HG03571 (cell line): ENCODE measurements around the gene DOC2A.
"Not testable (repeated sequence)": the region's sequence is repeated elsewhere in the genome, so short reads cannot be mapped to it uniquely, and the experiment has no call there.

Experiments used
- ATAC-seq: cut with Tn5 transposase; IDR thresholded peaks from one replicate; pipeline ENCODE4 v1.9.1; 2021; ENCODE audit not compliant: unreplicated experiment

DOC2A gene

DNA sequence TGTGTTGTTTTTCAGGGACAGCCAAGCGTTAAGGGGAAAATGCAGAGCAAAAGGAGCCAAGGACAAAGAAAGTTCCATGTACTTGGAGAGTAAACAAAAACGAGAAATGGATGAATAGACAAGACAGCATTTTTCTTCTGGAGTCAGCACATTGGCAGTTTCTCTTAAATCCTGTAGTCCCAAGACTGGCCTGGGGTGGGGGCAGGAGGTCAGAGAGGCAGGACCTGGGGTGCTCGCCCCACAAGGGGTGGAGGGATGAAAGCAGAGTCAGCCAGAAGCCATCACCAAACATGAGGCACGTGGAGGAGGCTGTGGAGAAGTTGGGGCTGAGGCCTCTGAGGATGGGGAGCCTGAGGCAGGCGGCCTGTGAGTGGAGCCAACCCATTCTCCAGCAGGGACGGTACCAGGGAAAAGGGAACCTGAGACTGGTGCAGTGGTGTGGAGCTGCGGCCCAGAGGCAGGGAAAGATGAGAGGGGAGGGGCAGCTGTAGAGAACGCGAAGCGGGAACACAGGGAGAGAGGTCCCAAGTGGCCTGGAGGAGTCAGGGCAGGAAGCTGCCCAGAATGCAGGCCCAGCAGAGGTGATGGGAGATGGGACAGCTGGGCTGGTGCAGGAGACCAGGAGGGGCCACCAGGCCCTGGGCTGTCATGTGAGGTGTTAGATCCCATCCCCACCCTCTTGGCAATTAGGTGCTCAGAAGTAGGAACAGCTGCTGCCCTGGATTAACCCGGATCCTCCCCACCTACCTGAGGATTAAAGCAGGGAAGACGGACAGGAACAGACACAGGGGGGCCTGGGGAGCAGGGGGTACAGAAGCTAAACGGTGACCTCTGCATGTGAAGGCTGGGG, 17.0 kb upstream of the DOC2A start:
- ATAC-seq: no peak

DNA sequence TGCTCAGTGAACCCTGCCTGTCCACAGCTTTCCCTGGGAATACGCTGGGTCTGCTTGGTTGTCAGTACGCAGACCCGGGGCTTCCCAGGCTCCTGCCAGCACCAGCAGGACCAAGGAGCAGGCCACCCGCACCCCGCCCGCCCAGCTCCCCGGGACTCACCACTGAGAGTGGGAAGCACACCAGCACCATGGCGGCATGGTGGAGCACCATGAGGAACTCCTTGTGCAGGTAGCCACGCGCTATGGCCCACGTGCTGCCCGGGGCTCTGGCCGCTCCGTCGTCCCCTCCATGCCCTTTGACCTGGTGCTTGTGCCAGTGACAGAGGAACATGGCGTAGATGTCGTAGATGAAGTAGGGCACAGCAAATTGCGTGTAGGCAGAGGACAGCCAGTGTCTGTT, 15.6 kb upstream of the DOC2A start:
- ATAC-seq: no peak

DNA sequence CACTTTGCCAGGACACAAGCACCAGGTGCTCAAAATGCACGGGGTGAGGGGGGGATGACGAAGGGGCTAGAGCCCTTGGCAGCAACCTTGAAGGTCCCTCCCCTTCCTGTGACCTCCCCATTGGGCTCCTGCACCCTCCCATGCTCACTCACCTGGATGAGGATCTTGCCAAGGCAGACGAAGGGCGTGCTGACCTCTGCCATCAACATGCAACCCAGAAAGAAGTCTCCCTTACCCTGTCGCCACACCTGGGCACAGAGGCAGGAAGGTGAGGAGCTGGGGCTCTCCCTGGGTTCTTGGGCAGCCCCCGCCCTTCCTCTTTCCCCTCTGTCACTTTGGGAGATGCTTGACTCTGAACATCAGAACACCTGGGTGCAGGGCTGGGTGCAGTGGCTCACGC, 14.7 kb upstream of the DOC2A start:
- no peak for ATAC-seq

DNA sequence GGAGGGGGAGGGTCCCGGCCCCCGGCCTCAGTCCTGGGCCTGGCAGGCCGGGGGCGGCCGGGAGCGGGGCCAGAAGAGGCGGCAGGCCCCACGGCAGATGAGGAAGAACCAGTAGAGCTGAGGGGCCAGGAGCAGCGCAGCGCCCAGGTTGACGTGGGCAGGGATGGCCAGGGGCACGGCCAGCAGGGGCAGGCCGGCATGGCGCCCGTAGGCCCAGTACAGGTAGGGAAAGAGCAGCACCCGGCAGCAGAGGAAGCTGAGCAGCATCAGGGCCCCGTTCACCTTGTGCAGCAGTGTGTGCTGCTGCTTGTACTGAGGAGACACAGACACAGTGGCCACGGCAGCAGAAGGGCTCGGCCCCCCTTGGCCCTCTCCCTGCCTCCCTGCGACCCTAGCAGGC, 14.3 kb upstream of the DOC2A start:
- ATAC-seq: no peak

DNA sequence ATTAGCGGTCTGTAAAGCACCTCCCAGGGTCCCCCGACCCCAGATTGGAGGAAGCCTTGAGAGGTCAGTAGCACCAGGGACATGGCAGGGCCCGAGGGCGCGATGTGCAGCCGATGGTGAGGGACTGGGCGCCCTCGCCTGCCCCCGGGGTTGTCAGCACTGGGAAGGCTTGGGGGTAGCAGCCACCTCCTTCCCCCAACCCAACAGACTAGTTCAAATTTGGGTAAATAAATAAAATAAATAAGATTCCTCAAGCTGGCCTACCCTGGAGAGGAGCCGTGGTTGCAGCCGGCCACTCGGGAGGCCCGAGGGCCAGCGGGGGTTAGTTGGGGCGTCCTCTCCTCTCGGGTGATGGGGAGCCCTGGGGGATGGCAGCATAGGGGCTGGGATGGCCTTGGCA, 13.6 kb upstream of the DOC2A start:
- no peak for ATAC-seq

DNA sequence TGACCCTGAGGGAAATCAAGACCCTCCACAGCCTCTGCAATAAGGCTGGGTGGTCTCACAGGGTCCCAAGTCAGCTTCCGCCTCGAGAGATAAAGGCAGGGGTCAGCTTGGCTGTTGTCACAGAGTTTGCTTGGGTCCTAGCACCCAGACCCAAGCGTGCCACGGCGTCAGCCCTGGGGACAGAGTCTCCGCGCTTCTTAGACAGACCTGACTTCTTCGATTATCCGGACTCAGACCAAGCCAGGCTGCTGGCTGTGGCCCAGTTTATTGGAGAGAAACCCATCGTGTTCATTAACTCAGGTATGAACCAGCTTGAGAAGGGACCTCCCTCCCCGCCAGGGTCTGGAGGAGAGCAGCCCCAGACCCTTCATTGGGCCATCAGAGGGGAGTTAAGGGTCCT, 12.8 kb upstream of the DOC2A start:
- ATAC-seq: no peak

DNA sequence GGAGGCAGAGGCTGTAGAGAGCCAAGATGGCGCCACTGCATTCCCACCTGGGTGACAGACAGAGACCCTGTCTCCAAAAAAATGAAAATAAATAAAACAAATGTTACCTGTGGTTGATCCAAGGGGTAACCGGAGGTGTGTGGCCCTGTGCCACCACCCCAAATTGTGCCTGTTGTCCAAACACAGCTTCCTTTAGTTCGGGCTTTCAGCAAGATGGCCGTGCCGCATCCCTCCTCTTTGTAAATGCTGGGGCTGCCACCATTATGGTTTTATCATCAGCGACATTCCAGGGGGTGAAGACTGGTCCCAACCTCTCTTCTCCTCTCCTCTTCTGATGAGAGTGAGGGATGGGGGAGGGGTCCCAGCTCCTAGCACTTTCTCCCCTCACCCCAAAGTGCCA, 12.1 kb upstream of the DOC2A start, which contains the start of gene C16orf92:
Gene C16orf92, plus strand, starts transcription at position 312 of the 400 bp plus-strand sequence. CDS start 143 bp downstream, outside the sequence.
- no peak for ATAC-seq

DNA sequence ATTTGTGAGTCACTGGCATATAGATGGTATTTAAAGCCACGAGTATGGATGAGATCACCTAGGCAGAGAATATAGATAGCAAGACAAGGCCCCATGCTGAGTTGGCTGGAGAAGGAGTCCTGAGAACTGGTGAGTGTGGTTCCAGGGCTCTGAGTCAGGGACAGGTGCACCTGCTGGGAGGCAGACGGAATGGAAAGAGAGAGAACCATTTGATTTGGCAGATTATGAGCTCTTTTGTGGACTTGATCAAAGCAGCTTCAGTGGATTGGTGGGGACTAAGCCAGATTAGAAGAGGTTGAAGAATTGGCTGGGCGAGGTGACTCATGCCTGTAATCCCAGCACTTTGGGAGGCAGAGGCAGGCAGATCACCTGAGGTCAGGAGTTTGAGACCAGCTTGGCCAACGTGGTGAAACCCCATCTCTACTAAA, 7.9 kb upstream of the DOC2A start:
- ATAC-seq: no peak

DNA sequence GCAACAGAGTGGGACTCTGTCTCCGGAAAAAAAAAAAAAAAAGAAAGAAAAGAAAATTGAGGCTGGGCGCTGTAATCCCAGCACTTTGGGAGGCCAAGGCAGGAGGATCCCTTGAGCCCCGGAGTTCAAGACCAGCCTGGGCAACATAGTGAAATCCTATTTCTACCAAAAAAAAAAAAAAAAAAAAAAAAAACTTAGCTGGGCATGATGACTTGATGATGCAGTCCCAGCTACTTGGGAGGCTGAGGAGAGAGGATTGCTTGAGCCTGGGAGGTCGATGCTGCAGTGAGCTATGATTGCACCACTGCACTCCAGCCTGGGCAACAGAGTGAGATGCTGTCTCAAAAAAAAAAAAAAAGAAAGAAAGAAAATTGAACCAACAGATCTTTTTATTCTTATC, 7.1 kb upstream of the DOC2A start:
- ATAC-seq: not testable (repeated sequence)

DNA sequence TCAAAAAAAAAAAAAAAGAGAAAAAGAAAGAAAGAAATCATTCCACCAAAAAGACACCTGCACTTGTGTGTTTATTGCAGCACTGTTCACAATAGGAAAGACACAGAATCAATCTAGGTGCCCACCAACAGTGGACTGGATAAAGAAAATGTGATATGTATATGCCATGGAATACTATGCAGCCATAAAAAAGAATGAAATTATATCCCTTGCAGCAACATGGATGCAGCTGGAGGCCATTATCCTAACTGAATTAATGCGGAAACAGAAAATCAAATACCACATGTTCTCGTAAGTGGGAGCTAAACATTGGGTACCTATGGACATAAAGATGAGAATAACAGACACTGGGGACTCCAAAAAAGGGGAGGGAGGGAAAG, 6.4 kb upstream of the DOC2A start:
- ATAC-seq: no peak

DNA sequence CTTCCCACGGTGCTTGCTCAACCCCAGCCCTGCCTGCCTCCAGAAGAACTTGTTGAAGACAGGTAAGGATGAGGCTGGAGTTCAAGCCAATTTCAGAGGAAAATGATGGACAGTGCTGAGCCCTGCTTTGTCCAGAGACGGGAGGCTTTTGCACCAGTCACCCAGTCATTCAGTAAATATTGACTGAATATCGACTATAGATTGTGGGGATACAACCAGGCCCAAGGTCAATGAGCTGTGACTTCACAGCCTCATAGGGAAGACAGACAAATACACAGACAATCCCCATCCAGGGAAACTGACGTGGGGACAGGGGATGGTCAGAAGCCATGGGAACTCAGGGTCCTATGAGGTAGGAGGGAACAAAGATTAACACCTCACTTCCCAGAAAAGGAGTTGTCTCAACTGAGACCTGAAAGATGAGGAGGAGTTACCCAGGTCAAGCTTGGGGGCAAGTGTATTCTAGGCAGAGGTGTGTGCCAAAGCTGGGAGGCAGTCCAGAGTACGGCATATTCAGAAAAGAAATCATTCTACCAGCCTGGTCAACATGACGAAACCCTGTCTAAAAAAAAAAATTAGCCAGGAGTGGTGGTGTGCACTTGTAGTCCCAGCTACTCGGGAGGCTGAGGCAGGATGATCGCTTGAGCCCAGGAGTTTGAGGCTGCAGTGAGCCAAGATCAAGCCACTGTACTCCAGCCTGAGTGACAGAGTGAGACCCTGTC, 5.9 kb upstream of the DOC2A start:
- no peak for ATAC-seq

DNA sequence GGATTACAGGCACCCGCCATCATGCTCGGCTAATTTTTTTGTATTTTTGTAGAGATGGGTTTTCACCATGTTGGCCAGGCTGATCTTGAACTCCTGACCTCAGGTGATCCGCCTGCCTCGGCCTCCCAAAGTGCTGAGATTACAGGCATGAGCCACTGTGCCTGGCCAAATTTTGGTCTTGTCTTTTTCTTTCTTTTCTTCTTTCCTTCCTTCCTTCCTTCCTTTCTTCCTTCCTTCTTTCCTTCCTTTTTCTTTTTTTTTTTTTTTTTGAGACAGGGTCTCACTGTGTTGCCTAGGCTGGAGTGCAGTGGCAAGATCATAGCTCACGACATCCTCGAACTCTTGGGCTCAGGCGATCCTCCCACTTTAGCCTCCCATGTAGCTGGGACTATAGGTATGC, 4.6 kb upstream of the DOC2A start:
- not testable (repeated sequence) for ATAC-seq

DNA sequence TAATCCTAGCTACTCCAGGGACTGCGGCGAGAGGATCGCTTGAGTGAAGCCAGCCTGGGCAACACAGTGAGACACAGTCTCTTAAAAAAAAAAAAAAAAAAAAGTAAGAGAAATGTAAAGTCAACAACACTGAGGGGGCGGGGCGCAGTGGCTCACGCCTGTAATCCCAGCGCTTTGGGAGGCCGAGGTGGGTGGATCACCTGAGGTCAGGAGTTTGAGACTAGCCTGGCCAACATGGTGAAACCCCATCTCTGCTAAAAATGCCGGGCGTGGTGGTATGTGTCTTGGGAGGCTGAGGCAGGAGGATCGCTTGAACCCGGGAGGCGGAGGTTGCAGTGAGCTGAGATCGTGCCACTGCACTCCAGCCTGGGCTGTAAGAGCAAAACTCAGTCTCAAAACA, 1.8 kb upstream of the DOC2A start:
- ATAC-seq: not testable (repeated sequence)

DNA sequence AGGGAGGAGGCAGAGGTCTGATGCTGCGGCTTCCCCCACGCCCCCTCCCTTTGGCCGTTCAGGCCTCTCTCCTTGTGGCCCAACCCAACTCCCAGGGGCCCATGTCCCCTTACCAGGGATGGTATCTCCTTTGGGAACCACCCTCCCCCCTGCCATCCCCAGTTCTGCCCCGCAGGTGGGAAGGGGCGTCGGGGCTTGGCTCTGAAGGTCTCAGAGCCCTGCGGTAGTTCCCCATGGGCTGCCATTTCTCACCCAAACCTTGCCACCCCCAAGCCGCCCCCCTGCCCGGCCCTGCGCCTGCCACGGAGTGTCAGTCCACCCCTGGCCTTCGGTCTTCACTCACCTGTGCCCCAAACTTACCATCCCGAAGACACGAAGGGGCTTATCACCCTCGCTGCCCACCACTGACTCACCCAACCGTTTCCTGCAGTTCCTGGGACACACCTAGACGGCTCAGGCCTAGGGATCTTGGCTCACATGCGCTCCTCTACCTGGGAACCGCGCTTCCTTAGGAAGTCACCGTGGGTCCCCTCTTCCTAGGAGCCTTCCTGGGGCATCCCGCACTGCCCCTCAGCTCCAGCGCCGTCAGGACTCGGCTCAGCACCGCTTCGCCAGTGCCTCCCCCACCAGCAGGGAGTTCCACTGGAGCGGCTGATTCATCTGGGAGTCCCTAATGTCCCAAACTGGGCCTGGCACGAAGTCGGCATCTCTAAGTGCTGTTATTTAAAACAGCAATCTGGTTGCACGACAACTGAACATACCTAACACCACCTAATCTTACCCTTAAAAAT, 1.1 kb upstream of the DOC2A start:
- no peak for ATAC-seq

DNA sequence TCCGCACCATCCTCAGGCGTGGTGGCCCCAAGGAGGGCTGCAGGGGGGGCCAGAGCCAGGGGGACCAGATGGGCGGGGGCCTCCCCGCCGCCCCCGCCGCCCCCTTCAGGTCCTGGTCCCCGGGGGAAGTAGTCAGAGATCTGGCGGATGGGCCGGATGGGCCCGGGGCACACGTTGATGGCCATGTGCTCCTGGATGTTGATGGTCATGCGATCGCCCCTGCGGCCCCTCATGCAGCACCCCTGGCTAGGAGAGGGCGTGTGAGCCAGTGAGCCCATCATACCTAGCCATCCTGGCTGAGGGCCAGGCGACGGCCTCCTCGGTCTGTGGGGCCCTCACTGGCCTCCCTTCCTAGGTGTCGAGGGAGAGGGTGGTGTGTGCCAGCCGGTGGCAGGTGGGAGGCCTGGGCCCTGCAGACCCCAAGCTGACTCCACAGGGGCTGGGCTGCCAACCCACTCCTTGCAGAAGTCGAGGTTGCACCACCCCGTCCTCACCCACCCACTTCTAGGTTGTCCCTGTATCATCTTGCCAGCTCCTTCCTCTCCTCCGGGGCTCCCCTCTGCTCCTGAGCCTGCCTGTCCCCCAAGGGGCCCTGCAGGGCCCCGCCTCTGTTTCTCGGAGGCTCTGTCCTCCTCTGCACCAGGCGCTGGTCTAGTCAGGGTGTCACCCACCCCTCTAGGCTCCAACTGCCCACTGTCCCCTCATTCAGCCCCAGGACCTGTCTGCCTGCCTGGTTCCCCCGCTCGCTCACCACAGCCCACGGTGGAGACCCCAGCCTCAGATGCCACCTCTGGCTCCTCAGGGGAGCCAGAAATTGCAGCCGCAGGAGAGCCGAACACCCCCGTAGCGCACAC, 610 bp downstream of the DOC2A start:
- ATAC-seq: no peak

DNA sequence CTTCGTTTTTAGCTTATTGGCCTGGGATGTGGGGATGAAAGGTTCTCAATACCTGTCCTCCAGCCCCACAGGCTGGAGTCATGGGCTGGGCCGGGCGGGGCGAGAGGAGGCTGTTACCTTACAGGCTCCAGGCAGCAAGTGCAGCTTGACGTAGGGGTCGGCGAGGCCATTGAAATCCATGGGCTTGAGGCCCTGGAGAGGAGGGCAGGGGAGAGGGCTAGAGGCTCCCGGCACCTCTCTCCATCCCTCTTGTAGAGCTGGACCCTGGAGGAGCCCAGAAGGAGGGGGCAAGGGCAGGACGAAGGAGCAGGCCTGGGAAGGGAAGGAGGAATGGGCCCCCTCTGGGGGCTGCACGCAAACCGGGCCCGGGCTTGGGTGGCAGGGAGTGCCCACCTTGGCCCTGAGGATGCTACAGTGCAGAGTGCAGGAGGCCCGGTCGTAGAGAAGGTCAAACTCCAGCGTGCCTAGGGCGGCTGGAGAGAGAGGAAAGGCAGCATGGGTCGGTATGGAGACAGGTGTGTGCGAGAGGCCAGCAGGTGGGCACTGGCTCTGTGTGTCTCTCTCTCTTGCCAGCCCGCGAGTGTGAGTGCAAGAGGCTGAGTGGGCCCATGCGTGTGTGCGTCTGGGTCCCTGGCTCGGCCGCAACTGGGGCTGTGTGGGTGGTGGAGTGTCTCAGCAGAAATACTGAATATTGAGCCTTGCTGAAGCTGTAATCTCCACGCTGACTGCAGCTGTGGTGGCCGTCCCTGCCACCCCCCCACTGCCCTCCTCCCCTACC, 1.6 kb downstream of the DOC2A start:
- no peak for ATAC-seq

DNA sequence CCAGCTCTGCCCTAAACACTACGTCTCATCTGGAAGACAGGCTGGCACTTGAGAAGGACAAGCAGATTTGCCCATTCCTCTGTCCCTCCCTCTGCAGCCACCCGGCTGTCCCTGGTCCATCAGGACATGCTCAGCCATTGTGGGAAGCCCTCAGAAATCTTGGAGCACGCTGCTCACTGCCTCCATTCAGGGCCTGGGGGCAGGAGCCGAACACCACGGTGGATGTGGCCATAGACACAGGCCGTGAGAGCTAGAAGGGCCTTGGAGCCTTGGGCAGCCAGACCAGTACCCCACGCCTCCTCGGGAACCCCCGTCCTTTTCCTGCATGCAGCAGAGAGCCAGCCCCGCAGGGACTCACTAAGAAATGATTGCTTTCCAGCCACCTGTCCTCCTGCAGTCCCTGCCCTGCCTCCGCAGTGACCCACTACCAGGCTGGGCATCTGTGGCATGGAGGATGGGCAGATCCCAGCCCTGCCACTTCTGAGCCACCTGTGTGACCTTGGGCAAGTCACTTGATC, 3.4 kb downstream of the DOC2A start:
- no peak for ATAC-seq

DNA sequence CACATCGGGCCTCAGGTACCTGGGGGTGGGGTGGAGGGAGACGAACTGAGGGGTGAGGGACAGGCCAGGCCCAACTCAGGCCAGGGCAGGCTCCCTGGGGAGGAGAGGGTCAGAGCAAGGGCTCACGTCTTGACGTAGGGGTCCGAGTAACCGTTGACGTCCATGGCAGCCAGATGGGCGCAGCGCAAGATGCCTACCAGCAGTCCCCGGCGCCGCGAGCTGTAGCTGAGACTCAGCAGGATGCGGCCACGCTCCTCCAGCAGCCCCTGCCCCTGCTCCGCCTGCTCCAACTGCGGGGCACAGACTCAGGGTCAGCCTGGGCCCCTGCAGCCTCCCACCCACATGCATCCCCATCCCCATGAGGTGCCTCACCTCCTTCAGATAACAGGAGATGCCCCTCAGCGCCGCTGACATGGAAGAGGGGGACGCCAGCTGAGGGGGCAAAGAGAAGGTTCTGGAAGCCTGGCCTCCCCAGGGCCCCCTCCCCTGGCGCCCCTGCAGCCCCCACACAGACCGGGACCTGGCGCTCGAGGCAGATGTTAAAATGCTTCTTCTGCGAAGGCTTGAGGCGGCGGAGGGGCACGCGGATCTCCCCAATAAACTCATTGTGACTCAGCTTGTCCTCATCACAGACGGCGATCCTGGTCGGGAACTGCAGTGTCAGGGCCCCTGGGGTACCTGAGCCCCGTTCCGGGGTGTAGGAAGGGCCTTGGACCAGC, 4.0 kb downstream of the DOC2A start:
- no peak for ATAC-seq

DNA sequence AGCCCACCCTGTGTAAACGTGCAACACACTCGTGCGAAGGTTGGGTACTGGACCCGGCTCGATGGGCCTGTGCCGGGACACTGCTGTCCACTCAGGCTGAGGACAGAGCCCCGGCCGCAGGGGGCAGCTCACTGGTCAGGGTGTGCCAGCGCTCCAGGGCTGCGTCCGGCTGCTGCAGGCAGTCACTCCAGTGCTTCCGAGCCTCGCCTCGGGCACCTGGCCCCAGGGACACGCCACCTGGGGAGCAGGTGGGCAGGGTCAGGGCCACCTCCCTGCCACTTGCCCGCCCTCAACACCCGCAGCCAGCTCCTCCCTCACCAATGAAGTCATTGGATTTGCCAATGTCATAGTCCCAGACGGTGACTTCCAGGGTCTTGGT, 4.7 kb downstream of the DOC2A start:
- ATAC-seq: no peak
